Mucosa of descending colon (tissue), 3 donors: Measurements from ENCODE around the gene POGZ. TPM values are rescaled to one million over a fixed set of nuclear protein-coding genes. Genes with fewer than 3 reads are reported as not detected.

Experiments used
- ATAC-seq: fragments of 200-7000 bp; cut with Tn5 transposase; one replicate; pipeline ENCODE4 v1.9.1; 2020; ENCODE audit warnings: mild to moderate bottlenecking, moderate library complexity
- DNase-seq, 3 donors: peaks; one replicate each; pipeline ENCODE4 v3.0.0-alpha.2; 2020
- H3K36me3 ChIP-seq: fragments of 200-600 bp; one replicate; pipeline ENCODE4 v1.8.0; 2021; ENCODE audit warnings: low read depth, mild to moderate bottlenecking
- H3K4me1 ChIP-seq: fragments of 200-600 bp; one replicate; pipeline ENCODE4 v1.8.0; 2021; ENCODE audit warnings: low read depth, mild to moderate bottlenecking
- H3K4me3 ChIP-seq: fragments of 200-600 bp; one replicate; pipeline ENCODE4 v1.8.0; 2021; ENCODE audit warnings: mild to moderate bottlenecking
- H3K9me3 ChIP-seq: fragments of 200-600 bp; one replicate; pipeline ENCODE4 v1.8.0; 2021; ENCODE audit warnings: mild to moderate bottlenecking
- intact Hi-C, 2 donors: fragments of 100-400 bp; cut with DNase I in 1 of 2; cut with micrococcal nuclease in 1 of 2; formaldehyde crosslinking; loops; one replicate each; pipeline versions ENCODE4 v1.11.0 to v1.11.1; 2022; cut with DNase I, micrococcal nuclease
- total RNA-seq, 3 donors: library from RNA; stranded (reverse); fragmentation: NEBNext Ultra II Directional in 2 of 3; extraction: Animal tissue kit (Norgen Biotek cat#: 25700) in 2 of 3; gene quantifications; one replicate each; pipeline versions ENCODE4 v1.2.1 to v1.2.4, GENCODE V29; 2021 to 2023
- TF ChIP-seq, protein P1 (sequence below): fragments of 200-600 bp; IDR thresholded peaks from one replicate; pipeline ENCODE4 v1.8.0; 2022; ENCODE audit warnings: antibody characterized with exemption, mild to moderate bottlenecking
- donor health status: DM: no; HTN: no; CAD: no; lungs with moderate emphysema.
- donor health status: DM: no; HTN: no; CAD: no.
- donor health status: DM: no; HTN: yes; CAD: no.

The POGZ gene
- total RNA-seq, 3 donors from 2014 or later, result 60.4 to 106 (median 77.7) TPM

DNA sequence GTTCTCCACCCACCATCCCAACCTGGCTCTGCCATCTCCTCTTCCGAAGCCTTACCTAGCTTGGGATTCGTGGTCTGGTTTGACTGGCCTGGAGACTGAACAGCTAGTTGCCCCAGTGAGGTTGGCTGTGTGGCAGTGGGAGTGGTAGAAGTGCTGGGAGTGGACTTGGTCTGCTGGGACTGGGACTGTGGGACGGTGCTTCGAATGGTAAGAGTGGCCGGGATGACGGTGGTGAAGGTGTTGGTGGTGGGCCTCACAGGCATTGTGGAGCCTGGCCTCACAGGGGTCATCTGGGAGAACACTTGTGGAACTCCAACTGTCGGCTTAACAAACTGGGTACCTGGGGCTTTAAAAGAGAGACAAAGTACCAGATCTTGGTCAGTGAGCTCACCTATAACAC lies 31.2 kb downstream of the POGZ start:
- intact Hi-C loops, result no loop called here
- H3K9me3 ChIP-seq, result no peaks in the 10 kb centered on the region
- TF ChIP-seq, protein P1, sequence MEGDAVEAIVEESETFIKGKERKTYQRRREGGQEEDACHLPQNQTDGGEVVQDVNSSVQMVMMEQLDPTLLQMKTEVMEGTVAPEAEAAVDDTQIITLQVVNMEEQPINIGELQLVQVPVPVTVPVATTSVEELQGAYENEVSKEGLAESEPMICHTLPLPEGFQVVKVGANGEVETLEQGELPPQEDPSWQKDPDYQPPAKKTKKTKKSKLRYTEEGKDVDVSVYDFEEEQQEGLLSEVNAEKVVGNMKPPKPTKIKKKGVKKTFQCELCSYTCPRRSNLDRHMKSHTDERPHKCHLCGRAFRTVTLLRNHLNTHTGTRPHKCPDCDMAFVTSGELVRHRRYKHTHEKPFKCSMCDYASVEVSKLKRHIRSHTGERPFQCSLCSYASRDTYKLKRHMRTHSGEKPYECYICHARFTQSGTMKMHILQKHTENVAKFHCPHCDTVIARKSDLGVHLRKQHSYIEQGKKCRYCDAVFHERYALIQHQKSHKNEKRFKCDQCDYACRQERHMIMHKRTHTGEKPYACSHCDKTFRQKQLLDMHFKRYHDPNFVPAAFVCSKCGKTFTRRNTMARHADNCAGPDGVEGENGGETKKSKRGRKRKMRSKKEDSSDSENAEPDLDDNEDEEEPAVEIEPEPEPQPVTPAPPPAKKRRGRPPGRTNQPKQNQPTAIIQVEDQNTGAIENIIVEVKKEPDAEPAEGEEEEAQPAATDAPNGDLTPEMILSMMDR, result no peak
- peaks cover 2% of the 10 kb centered on the region for H3K36me3 ChIP-seq
- ATAC-seq, result no peak
- no peak for DNase-seq
- no peak overlapping the region for H3K4me3 ChIP-seq
- H3K4me1 ChIP-seq, result no peaks in the 10 kb centered on the region

DNA sequence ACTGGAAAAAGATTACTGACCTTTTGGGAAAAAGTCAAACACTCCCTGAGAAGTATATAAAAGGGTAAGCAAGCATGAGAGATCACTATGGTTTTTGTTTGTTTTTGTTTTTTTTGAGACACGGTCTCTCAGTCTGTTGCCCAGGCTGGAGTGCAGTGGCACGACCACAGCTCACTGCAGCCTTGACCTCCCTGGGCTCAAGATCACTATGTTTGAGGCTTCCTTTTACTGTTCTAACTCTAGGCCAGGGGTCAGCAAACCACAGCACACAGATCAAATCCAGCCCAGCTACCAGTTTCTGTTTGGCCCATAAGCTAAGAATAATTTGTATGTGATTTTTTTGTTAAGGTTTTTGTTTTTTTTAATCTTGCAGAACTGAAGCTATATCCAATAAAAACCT lies 34.2 kb downstream of the POGZ start:
- H3K9me3 ChIP-seq, result no peaks in the 10 kb centered on the region
- TF ChIP-seq, protein P1, result no peak
- intact Hi-C loops, result no loop called here
- H3K36me3 ChIP-seq, result peaks cover 7% of the 10 kb centered on the region
- no peaks in the 10 kb centered on the region for H3K4me1 ChIP-seq
- DNase-seq, result no peak
- no peak for ATAC-seq
- no peak overlapping the region for H3K4me3 ChIP-seq

DNA sequence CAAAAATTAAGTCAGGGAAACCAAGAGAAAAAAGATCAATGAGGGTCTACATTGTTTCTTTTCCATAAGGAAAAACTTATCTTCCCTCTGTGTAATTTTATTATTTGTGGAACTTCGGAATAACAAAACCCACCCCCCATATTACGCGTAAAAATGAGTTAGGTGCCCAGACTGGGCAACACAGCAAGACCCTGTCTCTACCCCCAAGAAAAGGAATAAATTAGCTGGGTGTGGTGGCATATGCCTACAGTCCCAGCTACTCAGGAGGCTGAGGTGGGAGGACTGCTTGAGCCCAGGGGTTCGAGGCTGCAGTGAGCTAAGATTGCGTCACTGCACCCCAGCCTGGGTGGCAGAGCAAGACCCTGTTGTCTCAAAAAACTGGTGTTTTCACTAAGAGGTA lies 39.5 kb downstream of the POGZ start:
- ATAC-seq (no peak), DNase-seq (no peak)
- TF ChIP-seq, protein P1, result no peak
- intact Hi-C loops, result no loop called here
- Histone ChIP-seq H3K4me1 (no peaks in the 10 kb centered on the region), H3K4me3 (no peak overlapping the region), H3K9me3 (no peaks in the 10 kb centered on the region), H3K36me3 (peaks cover 10% of the 10 kb centered on the region)

DNA sequence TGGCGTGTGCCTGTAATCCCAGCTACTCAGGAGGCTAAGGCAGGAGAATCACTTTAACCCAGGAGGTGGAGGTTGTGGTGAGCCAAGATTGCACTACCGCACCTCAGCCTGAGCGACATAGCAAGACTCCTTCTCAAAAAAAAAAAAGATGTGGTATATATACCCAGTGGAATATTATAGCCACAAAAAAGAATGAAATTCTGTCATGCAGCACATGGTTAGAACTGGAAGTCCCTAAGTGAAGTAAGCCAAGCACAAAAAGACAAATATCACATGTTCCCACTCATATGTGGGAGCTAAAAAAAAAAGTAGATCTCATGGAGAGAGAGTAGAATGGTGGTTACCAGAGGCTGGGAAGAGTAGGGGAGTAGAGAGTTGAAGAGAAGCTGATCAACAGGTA lies 41.2 kb downstream of the POGZ start:
- TF ChIP-seq, protein P1, result no peak
- no peak for DNase-seq
- no peaks in the 10 kb centered on the region for H3K4me1 ChIP-seq
- H3K36me3 ChIP-seq, result peaks cover 12% of the 10 kb centered on the region
- no peaks in the 10 kb centered on the region for H3K9me3 ChIP-seq
- no peak overlapping the region for H3K4me3 ChIP-seq
- intact Hi-C loops, result no loop called here
- ATAC-seq, result no peak

DNA sequence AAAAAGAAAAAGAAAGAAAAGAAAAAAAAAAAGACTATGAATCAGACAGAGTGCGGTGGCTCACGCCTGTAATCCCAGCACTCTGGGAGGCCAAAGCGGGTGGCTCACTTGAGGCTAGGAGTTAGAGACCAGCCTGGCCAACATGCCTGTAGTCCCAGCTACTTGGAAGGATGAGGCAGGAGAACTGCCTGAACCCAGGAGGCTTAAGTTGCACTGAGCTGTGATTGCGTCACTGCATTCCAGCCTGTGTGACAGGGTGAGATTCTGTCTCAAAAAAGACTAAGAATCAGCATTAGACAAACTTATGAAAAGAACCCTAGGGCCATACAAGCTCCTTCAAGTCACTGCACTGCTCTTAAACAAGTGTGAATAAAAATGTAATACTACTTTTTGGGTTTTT lies 43.1 kb downstream of the POGZ start:
- ATAC-seq, result no peak
- no peak for DNase-seq
- no peaks in the 10 kb centered on the region for H3K9me3 ChIP-seq
- H3K36me3 ChIP-seq, result peaks cover 7% of the 10 kb centered on the region
- intact Hi-C loops, result no loop called here
- no peak overlapping the region for H3K4me3 ChIP-seq
- TF ChIP-seq, protein P1, result no peak
- no peaks in the 10 kb centered on the region for H3K4me1 ChIP-seq

DNA sequence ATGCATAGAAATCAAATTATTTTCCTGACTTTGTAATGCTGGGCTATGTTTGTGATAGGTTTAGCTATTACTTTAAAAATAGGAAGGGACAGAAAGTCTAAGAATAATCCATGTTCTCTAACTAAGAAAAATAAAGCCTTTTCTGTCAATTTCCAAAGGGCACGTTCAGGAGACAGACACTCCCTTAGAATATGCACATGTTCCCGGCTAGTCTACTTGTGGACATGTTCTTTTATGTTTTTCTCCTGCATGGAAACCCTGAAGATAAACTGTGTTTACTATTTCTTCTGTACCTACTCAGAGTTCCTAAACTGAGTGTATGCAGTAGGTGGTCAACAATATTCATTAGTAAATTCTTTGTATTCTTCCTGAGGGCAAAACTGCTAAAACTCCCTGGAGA lies 47.4 kb downstream of the POGZ start:
- Histone ChIP-seq H3K36me3 (peaks cover 24% of the 10 kb centered on the region), H3K4me1 (no peaks in the 10 kb centered on the region), H3K4me3 (no peak overlapping the region), H3K9me3 (no peaks in the 10 kb centered on the region)
- no peak for ATAC-seq
- intact Hi-C loops, result no loop called here
- TF ChIP-seq, protein P1, result no peak
- no peak for DNase-seq
